ENCODE measurements around the gene PSMB3. TPM values are rescaled to one million over a fixed set of nuclear protein-coding genes. Genes with fewer than 3 reads are reported as not detected.
A peak's percentile ranks its signal among the peaks of the same experiment; 100 is the strongest.

PSMB3 gene
- total and polyA plus RNA-seq, 2 donors (not counting 1 experiment from before 2014, with no cell fraction given), result 210 to 299 TPM

DNA sequence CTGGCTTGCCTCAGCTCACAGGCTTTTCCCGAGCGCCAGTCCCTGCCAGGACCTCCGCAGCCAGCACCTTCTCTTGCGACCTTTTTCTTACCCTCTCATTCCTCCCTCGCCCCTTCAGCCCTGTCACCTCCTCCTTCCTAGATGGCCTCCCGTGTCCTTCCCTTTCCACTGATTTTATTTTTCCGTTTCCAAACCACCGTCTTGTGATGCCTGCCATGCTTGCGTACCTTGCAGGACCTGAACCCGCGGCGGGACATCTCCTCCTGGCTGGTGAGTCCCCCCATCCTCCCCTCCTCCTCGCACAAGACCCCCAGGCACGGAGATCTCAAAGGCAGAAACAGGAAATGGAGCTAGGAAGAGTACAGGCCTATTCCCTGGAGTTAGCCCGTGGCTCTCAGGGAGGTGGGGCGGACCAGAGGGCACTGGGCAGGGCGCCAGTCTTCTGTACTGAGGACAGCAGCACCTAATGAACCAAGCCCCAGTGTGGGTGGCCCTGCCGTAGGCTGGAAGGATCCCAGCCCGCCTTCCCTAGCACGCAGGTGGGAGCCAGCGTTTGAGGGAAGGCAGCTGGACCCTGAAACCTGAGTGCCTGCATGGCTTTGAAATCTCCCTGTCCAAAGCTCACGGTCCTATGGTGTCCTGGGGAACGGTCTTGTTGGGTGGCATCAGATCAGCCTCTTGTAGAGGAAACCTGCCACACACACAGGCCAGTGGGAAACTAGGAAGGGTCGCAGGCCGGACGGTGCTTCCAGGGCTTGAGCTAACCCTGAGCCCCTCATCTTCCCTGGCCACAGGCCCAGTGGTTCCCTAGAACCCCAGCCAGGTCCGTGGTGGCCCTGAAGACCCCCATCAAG, 21.8 kb upstream of the PSMB3 start:
- Histone ChIP-seq H3K36me3 (ENCODE audit: control insufficient read depth, insufficient read depth, low read length) (peaks cover 18% of the 10 kb centered on the region), H3K9ac (ENCODE audit: insufficient read depth, low read length) (peak overlapping the region; percentile 71), H3K4me3 (replicated peaks in 1 of 4; ENCODE audit: control extremely low read depth in 1 of 4, insufficient read depth in 1 of 4, low read depth in 3 of 4, low read length in 4 of 4) (peak overlapping the region; percentile 81 to 96 (median 86)), H4K20me1 (ENCODE audit: control insufficient read depth, extremely low read depth, insufficient read depth, low read length) (no peaks in the 10 kb centered on the region), H3K4me2 (ENCODE audit: extremely low read depth, insufficient read depth, low read length) (peak overlapping the region; percentile 99), H3K4me1 (ENCODE audit: control insufficient read depth, extremely low read depth, insufficient read depth, low read length) (peaks cover 10% of the 10 kb centered on the region), H3K9me3 (ENCODE audit: control insufficient read depth, insufficient read depth, low read depth, low read length) (no peaks in the 10 kb centered on the region), H3K27me3 (ENCODE audit: control insufficient read depth, insufficient read depth, low read length) (no peaks in the 10 kb centered on the region), H3K79me2 (ENCODE audit: control insufficient read depth, insufficient read depth, low read length) (peaks cover 12% of the 10 kb centered on the region), H3K27ac (ENCODE audit: insufficient read depth, low read length) (peak overlapping the region; percentile 73), H2AFZ (ENCODE audit: low read length) (peak overlapping the region; percentile 55)
- TF ChIP-seq, protein P1, sequence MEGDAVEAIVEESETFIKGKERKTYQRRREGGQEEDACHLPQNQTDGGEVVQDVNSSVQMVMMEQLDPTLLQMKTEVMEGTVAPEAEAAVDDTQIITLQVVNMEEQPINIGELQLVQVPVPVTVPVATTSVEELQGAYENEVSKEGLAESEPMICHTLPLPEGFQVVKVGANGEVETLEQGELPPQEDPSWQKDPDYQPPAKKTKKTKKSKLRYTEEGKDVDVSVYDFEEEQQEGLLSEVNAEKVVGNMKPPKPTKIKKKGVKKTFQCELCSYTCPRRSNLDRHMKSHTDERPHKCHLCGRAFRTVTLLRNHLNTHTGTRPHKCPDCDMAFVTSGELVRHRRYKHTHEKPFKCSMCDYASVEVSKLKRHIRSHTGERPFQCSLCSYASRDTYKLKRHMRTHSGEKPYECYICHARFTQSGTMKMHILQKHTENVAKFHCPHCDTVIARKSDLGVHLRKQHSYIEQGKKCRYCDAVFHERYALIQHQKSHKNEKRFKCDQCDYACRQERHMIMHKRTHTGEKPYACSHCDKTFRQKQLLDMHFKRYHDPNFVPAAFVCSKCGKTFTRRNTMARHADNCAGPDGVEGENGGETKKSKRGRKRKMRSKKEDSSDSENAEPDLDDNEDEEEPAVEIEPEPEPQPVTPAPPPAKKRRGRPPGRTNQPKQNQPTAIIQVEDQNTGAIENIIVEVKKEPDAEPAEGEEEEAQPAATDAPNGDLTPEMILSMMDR (conservative IDR thresholded peaks at IDR 0.05 in 1 of 2, IDR thresholded peaks at IDR 0.05 in 1 of 2; ENCODE audit: low read depth in 1 of 2, low read length in 2 of 2), result no peak
- no peak for TF ChIP-seq EZH2 (IDR thresholded peaks at IDR 0.05; ENCODE audit: low read length, missing control alignments)
- peak; percentile 44 to 62 for DNase-seq (ENCODE audit: low read depth in 2 of 2)

DNA sequence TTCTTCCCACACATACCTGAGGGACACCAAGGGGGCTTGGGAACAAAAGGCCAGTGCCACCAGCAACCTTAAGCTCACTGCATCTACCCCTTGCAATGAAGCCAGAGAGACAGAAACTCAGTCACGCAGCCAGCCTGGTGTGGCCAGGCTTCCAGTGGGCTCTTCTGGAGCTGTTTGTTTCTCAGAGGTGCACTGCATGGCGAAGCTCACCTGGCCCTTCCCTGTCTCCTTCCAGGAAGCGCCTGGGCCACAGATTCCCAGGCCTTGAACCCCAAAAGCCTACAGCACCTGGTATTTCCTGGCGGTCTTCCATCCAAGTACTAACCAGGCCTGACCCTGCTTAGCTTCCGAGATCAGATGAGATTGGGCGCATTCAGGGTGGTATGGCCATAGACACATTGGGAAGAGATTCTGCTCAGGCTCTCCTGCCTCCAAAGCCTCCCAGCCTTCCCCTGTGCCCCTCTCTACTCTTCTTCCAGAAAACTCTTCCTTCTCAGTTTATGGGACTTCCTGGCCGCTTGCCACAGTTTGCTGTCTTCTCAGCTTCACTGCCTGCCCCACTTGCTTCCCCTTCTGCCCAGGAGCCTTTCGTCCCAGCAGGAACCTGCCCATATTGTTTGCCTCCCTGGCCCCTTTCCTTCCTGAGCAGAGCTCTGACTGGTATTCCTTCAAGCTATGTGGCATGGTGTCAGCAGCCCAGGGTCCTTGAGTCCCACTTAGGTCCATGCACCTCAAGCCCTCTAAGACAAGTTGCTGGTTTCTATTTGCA, 20.8 kb upstream of the PSMB3 start:
- H3K79me2 ChIP-seq (ENCODE audit: control insufficient read depth, insufficient read depth, low read length), result peaks cover 12% of the 10 kb centered on the region
- H3K27ac ChIP-seq (ENCODE audit: insufficient read depth, low read length), result no peak overlapping the region
- H3K4me1 ChIP-seq (ENCODE audit: control insufficient read depth, extremely low read depth, insufficient read depth, low read length), result peaks cover 10% of the 10 kb centered on the region
- peaks cover 21% of the 10 kb centered on the region for H3K36me3 ChIP-seq (ENCODE audit: control insufficient read depth, insufficient read depth, low read length)
- no peak overlapping the region for H3K9ac ChIP-seq (ENCODE audit: insufficient read depth, low read length)
- H3K27me3 ChIP-seq (ENCODE audit: control insufficient read depth, insufficient read depth, low read length), result no peaks in the 10 kb centered on the region
- no peaks in the 10 kb centered on the region for H4K20me1 ChIP-seq (ENCODE audit: control insufficient read depth, extremely low read depth, insufficient read depth, low read length)
- H3K4me3 ChIP-seq (replicated peaks in 1 of 4; ENCODE audit: control extremely low read depth in 1 of 4, insufficient read depth in 1 of 4, low read depth in 3 of 4, low read length in 4 of 4), result peak overlapping the region in 3 of 4 experiments; percentile 81 to 96 (median 86)
- H3K9me3 ChIP-seq (ENCODE audit: control insufficient read depth, insufficient read depth, low read depth, low read length), result no peaks in the 10 kb centered on the region
- TF ChIP-seq, protein P1 (conservative IDR thresholded peaks at IDR 0.05 in 1 of 2, IDR thresholded peaks at IDR 0.05 in 1 of 2; ENCODE audit: low read depth in 1 of 2, low read length in 2 of 2), result no peak
- TF ChIP-seq EZH2 (IDR thresholded peaks at IDR 0.05; ENCODE audit: low read length, missing control alignments), result no peak
- no peak overlapping the region for H2AFZ ChIP-seq (ENCODE audit: low read length)
- DNase-seq (ENCODE audit: low read depth in 2 of 2), result no peak
- H3K4me2 ChIP-seq (ENCODE audit: extremely low read depth, insufficient read depth, low read length), result peak overlapping the region; percentile 99

Measured in fibroblast of lung (primary cell).